Fibroblast of pulmonary artery (primary cell): ENCODE measurements around the gene APEX2.
"Not testable (repeated sequence)": the region's sequence is repeated elsewhere in the genome, so short reads cannot be mapped to it uniquely, and the experiment has no call there.

Experiments used
- DNase-seq: peaks from one replicate; pipeline ENCODE4 v3.0.0-alpha.2; 2010; ENCODE audit warnings: low read depth
- H3K4me3 ChIP-seq: replicated peaks from 2 replicates; pipeline ENCODE4 v1.5.1; 2011; ENCODE audit warnings: low read depth, mild to moderate bottlenecking, control low read depth, low read length, moderate library complexity
- TF ChIP-seq, protein P1 (sequence below): IDR thresholded peaks from 2 replicates; pipeline ENCODE4 v1.5.1; 2011; ENCODE audit warnings: mild to moderate bottlenecking, control low read depth, low read length, inconsistent platforms; ENCODE audit errors: missing control alignments

The APEX2 gene

GRCh38 chrX:54979432-54979831 lies 20.7 kb upstream of the APEX2 start:
- H3K4me3 ChIP-seq, result no peak overlapping the region
- DNase-seq, result no peak
- TF ChIP-seq, protein P1, sequence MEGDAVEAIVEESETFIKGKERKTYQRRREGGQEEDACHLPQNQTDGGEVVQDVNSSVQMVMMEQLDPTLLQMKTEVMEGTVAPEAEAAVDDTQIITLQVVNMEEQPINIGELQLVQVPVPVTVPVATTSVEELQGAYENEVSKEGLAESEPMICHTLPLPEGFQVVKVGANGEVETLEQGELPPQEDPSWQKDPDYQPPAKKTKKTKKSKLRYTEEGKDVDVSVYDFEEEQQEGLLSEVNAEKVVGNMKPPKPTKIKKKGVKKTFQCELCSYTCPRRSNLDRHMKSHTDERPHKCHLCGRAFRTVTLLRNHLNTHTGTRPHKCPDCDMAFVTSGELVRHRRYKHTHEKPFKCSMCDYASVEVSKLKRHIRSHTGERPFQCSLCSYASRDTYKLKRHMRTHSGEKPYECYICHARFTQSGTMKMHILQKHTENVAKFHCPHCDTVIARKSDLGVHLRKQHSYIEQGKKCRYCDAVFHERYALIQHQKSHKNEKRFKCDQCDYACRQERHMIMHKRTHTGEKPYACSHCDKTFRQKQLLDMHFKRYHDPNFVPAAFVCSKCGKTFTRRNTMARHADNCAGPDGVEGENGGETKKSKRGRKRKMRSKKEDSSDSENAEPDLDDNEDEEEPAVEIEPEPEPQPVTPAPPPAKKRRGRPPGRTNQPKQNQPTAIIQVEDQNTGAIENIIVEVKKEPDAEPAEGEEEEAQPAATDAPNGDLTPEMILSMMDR, result no peak

- no peak overlapping the region for H3K4me3 ChIP-seq
- no peak for DNase-seq
- TF ChIP-seq, protein P1, result no peak
Measured at GRCh38 chrX:54980334-54980733, 19.8 kb upstream of the APEX2 start.

- DNase-seq, H3K4me3 ChIP-seq: not testable (repeated sequence)
Measured at GRCh38 chrX:54983306-54983705, 16.9 kb upstream of the APEX2 start.

- H3K4me3 ChIP-seq, result no peak overlapping the region
- TF ChIP-seq, protein P1, result no peak
- DNase-seq, result no peak
Measured at GRCh38 chrX:54991706-54992105, 8.5 kb upstream of the APEX2 start.

GRCh38 chrX:54992911-54993622 lies 7.1 kb upstream of the APEX2 start:
- TF ChIP-seq, protein P1, result no peak
- no peak for DNase-seq
- no peak overlapping the region for H3K4me3 ChIP-seq

DNA sequence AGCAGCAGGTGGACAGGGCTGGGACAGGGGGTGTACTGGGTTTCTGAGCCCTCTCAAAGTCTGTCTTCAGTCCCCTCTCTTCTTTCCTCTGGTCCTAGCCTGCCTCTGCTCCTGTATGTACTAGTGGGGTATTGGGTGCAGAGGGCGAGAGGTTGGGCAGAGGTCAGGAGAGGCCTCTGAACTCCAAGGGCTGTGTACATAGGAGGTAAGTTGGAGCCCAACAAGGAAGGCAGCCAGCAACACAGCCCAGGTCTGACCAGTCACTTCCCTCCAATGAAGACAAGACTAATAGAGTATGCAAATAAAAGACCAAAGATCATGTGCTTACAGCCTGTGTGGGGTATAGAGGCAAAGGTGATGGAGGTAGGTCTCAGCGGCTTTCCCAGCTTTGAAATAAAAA lies 6.1 kb upstream of the APEX2 start, which contains the start of gene PFKFB1:
Gene PFKFB1, minus strand, starts transcription at position 90 of the 400 bp plus-strand sequence. CDS start 181 bp downstream, outside the sequence.
- H3K4me3 ChIP-seq, result no peak within 1 kb of the TSS
- DNase-seq, result no peak
- TF ChIP-seq, protein P1, result no peak

GRCh38 chrX:54994668-54995351 lies 5.4 kb upstream of the APEX2 start:
- no peak overlapping the region for H3K4me3 ChIP-seq
- TF ChIP-seq, protein P1, result no peak
- no peak for DNase-seq
